Endodermal cell (in vitro differentiated cells): Measurements from ENCODE around the gene MYRF. TPM values are rescaled to one million over a fixed set of nuclear protein-coding genes. Genes with fewer than 3 reads are reported as not detected.

Experiments used
- DNase-seq: peaks from one replicate; pipeline ENCODE4 v3.0.0-alpha.2; 2017
- H3K27ac ChIP-seq: 2 replicates; pipeline ENCODE4 v1.5.1; 2013; ENCODE audit warnings: mild to moderate bottlenecking, low read depth, low read length, moderate library complexity
- H3K27me3 ChIP-seq: 2 replicates; pipeline ENCODE4 v1.6.1; 2013; ENCODE audit warnings: mild to moderate bottlenecking, low read length, moderate library complexity; ENCODE audit not compliant: insufficient read depth, control insufficient read depth, poor library complexity, severe bottlenecking
- H3K36me3 ChIP-seq: 2 replicates; pipeline ENCODE4 v1.7.0; 2013; ENCODE audit warnings: mild to moderate bottlenecking, low read length, moderate library complexity; ENCODE audit not compliant: control insufficient read depth, insufficient read depth
- H3K4me1 ChIP-seq: one replicate; pipeline ENCODE4 v1.7.0; 2013; ENCODE audit warnings: low read length; ENCODE audit not compliant: control insufficient read depth, insufficient read depth
- H3K4me3 ChIP-seq: 2 replicates; pipeline ENCODE4 v1.5.1; 2013; ENCODE audit warnings: mild to moderate bottlenecking, low read length, moderate library complexity
- H3K9ac ChIP-seq: 2 replicates; pipeline ENCODE4 v1.6.1; 2013; ENCODE audit warnings: mild to moderate bottlenecking, low read length, moderate library complexity; ENCODE audit not compliant: poor library complexity, severe bottlenecking; ENCODE audit errors: extremely low read depth
- H3K9me3 ChIP-seq: 2 replicates; pipeline ENCODE4 v1.6.1; 2013; ENCODE audit warnings: mild to moderate bottlenecking, low read length, moderate library complexity; ENCODE audit not compliant: control insufficient read depth
- H3K27ac Mint-ChIP-seq: 2 replicates; pipeline ENCODE4 v1.8.0; 2020; ENCODE audit warnings: mixed read lengths
- H3K27me3 Mint-ChIP-seq: 2 replicates; pipeline ENCODE4 v1.8.0; 2021; ENCODE audit warnings: mild to moderate bottlenecking, mixed read lengths; ENCODE audit not compliant: insufficient read depth
- H3K36me3 Mint-ChIP-seq: 2 replicates; pipeline ENCODE4 v1.8.0; 2020; ENCODE audit warnings: low read depth, mixed read lengths
- H3K4me1 Mint-ChIP-seq: 2 replicates; pipeline ENCODE4 v1.8.0; 2020; ENCODE audit warnings: mixed read lengths
- H3K4me3 Mint-ChIP-seq: 2 replicates; pipeline ENCODE4 v1.8.0; 2020; ENCODE audit warnings: mild to moderate bottlenecking, moderate library complexity, mixed read lengths
- H3K9me3 Mint-ChIP-seq: 2 replicates; pipeline ENCODE4 v1.8.0; 2020; ENCODE audit warnings: mild to moderate bottlenecking, mixed read lengths
- WGBS, 2 experiments: methylation state at CpG; one replicate each; pipeline versions ENCODE4 v1.1.5 to v1.1.7; 2013; ENCODE audit warnings: missing lambda C conversion rate in 2 of 2, mixed read lengths in 1 of 2; ENCODE audit not compliant: insufficient coverage in 1 of 2, insufficient read length in 1 of 2; 5-methylcytosine and 5-hydroxymethylcytosine counted together
- long read RNA-seq, 4 experiments: library from polyadenylated mRNA in 2 of 4; library from RNA in 1 of 4; library from capped mRNA in 1 of 4; stranded (forward) in 3 of 4; unstranded in 1 of 4; transcript quantifications; one replicate each; pipeline ENCODE4 v2.0.0, GENCODE V29; 2020 to 2021; ENCODE audit warnings: inconsistent platforms in 1 of 4
- polyA plus RNA-seq, 2 experiments: library from polyadenylated mRNA; stranded (reverse); fragments of 50-300 nt; gene quantifications; one replicate each; pipeline ENCODE4 v1.2.3, GENCODE V29; 2013
- total RNA-seq, 2 donors: library from RNA; stranded (reverse); fragmentation: NEBNext Ultra II Directional in 1 of 2; extraction: Animal tissue kit (Norgen Biotek cat#: 25700) in 1 of 2; gene quantifications; 2 replicates in 1 of 2; 3 replicates in 1 of 2; pipeline ENCODE4 v1.2.1, GENCODE V29; 2021
- TF ChIP-seq, protein P1 (sequence below): fragments of 200-600 bp; sonication (generic); conservative IDR thresholded peaks from 2 replicates; pipeline ENCODE4 v1.5.0; 2021; ENCODE audit warnings: antibody characterized with exemption, mild to moderate bottlenecking

The MYRF gene
- total RNA-seq, result 10 to 100 TPM; 30.3 to 61.7 TPM
- 16.6 TPM for polyA plus RNA-seq (2013, experiment 1 of 2)
- polyA plus RNA-seq (2013, experiment 2 of 2), result 14.9 TPM
- long read RNA-seq, experiment 1, partial matches to known transcripts, result 11 of 12 reads
- long read RNA-seq, experiment 1, other reads (novel, unspliced or antisense), result 1 of 12 reads
- long read RNA-seq, experiment 2, partial matches to known transcripts, result 12 of 43 reads
- long read RNA-seq, experiment 2, other reads (novel, unspliced or antisense), result 30 of 43 reads
- long read RNA-seq, experiment 3, partial matches to known transcripts, result 11 of 14 reads
- long read RNA-seq, experiment 3, other reads (novel, unspliced or antisense), result 3 of 14 reads
- long read RNA-seq, experiment 4, result 0 reads

DNA sequence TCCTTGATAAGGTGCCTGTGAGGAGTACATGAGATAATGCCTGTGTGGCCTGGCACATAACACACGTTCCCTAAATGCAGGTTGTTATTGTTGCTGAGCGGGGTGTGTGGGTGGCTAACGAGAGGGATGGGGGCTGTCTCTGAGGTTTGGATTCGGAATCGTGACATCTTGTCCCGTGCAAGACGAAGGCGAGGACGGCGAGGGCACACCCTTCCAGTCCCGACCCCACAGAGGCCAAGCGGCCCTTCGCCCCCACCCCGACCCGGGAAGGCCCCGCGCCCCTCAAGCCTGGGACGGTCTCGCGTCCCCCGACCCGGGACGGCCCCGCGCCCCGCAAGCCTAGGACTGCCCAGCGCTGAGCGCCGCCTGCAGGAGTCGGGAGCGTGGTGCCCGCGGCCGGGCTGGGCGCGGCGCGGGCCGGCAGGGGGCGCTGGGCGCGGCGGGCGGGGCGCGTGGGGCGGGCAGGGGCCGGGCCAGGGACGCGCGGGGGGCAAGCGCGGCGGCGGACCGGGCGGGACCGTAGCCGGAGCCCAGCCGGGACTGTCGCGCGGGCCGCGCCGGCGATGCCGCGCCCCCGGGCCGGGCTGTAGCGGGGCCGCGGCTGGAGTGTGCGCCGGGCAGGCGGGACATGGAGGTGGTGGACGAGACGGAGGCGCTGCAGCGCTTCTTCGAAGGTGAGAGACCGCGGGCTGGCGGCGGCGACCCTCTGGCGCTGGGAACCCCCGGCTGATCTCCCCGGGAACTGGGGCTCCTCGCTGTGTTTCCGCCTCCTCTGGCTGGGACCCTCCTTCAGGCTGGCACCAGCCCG is at the start of gene MYRF:
MYRF (plus strand) TSS at position 520 of the 808 bp plus-strand sequence; CDS start at position 629, 109 bp downstream.
- H3K27me3 ChIP-seq, result no peaks in the 10 kb centered on the region
- H3K9me3 Mint-ChIP-seq, result no peaks in the 10 kb centered on the region
- H3K4me3 Mint-ChIP-seq, result peak within 1 kb of the TSS; percentile 70
- H3K27ac Mint-ChIP-seq, result no peak within 1 kb of the TSS
- peak within 1 kb of the TSS; percentile 84 for H3K4me3 ChIP-seq
- DNase-seq, result peak; percentile 89
- H3K9me3 ChIP-seq, result no peaks in the 10 kb centered on the region
- H3K27ac ChIP-seq, result no peak within 1 kb of the TSS
- 2 to 6% methylated on average over 17 to 93 of the region's 93 CpGs for WGBS, 2 experiments
- peaks cover 27% of the 10 kb centered on the region for H3K27me3 Mint-ChIP-seq
- H3K4me1 ChIP-seq, result peaks cover 51% of the 10 kb centered on the region
- TF ChIP-seq, protein P1, sequence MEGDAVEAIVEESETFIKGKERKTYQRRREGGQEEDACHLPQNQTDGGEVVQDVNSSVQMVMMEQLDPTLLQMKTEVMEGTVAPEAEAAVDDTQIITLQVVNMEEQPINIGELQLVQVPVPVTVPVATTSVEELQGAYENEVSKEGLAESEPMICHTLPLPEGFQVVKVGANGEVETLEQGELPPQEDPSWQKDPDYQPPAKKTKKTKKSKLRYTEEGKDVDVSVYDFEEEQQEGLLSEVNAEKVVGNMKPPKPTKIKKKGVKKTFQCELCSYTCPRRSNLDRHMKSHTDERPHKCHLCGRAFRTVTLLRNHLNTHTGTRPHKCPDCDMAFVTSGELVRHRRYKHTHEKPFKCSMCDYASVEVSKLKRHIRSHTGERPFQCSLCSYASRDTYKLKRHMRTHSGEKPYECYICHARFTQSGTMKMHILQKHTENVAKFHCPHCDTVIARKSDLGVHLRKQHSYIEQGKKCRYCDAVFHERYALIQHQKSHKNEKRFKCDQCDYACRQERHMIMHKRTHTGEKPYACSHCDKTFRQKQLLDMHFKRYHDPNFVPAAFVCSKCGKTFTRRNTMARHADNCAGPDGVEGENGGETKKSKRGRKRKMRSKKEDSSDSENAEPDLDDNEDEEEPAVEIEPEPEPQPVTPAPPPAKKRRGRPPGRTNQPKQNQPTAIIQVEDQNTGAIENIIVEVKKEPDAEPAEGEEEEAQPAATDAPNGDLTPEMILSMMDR, result peak; percentile 68
- peak within 1 kb of the TSS; percentile 47 for H3K9ac ChIP-seq
- H3K4me1 Mint-ChIP-seq, result peaks cover 43% of the 10 kb centered on the region
- H3K36me3 ChIP-seq, result no peaks in the 10 kb centered on the region
- no peaks in the 10 kb centered on the region for H3K36me3 Mint-ChIP-seq

DNA sequence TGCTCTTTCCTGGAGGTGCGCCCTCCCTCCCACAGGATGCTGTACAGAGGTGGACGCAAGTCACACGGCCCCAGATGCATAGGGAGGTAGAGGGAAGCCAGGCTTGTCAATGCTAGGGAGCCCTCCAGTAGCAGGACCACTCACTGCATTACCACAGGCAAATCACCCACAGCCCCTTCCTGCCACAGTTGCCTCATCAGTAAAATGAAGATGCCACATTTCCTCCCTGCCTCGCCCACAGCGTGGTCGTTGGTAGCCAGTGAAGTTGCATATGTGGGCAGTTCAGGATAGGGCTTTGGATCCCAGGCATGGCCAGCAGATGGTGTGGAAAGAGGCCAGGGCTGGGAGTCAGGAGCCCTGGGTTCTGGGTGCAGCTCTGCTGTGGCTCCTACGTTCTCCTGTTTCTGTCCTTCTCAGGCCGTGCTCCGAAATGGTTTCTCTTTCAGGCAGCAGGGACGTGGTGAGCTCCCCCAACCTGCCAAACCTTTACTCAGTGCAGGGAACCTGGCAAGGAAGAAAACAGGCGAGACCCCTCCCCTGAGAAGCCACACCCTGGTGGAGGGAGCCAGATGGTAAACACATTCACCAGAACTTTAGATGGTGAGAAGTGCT is 49.6 kb upstream of the MYRF start:
- WGBS, 2 experiments, result 94 to 100% methylated on average over 1 to 11 of the region's 11 CpGs
- no peak overlapping the region for H3K4me3 ChIP-seq
- H3K36me3 ChIP-seq, result no peaks in the 10 kb centered on the region
- H3K27ac ChIP-seq, result no peak overlapping the region
- Mint-ChIP-seq H3K9me3 (no peaks in the 10 kb centered on the region), H3K27me3 (no peaks in the 10 kb centered on the region), H3K27ac (no peak overlapping the region), H3K4me1 (peaks cover 24% of the 10 kb centered on the region), H3K36me3 (no peaks in the 10 kb centered on the region), H3K4me3 (no peak overlapping the region)
- no peak overlapping the region for H3K9ac ChIP-seq
- no peaks in the 10 kb centered on the region for H3K4me1 ChIP-seq
- no peak for DNase-seq
- no peaks in the 10 kb centered on the region for H3K27me3 ChIP-seq
- TF ChIP-seq, protein P1, result no peak
- no peaks in the 10 kb centered on the region for H3K9me3 ChIP-seq

DNA sequence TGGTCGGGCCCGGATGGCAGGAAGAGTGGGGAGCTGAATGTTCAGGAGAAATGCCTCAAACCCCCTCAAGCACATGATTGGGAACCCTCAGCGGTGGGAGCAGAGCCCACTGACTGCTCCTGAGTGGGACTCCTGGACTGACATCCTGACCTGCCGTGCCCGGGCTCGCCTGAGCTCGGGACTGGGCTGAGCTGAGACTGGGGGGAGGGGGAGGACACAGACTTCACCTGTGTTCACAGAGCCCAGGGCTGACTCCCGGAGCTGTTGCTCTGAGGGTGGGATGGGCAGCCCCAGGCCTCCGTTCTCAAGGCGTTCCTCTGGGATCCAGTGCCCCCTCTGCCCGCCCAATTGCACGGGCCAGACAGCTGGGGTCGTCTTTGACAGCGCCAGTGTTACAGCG is 47.6 kb upstream of the MYRF start:
- Histone ChIP-seq H3K27ac (no peak overlapping the region), H3K4me1 (peaks cover 1% of the 10 kb centered on the region), H3K36me3 (no peaks in the 10 kb centered on the region), H3K4me3 (no peak overlapping the region), H3K9ac (no peak overlapping the region), H3K27me3 (no peaks in the 10 kb centered on the region), H3K9me3 (no peaks in the 10 kb centered on the region)
- Mint-ChIP-seq H3K27ac (no peak overlapping the region), H3K4me3 (no peak overlapping the region), H3K27me3 (no peaks in the 10 kb centered on the region), H3K36me3 (no peaks in the 10 kb centered on the region), H3K4me1 (peaks cover 13% of the 10 kb centered on the region), H3K9me3 (no peaks in the 10 kb centered on the region)
- WGBS, 2 experiments, result 89 to 91% methylated on average over 9 to 15 of the region's 15 CpGs
- TF ChIP-seq, protein P1, result no peak
- DNase-seq, result no peak
